NCI-H82 (cell line): ENCODE results near the gene PXN.
A peak's percentile ranks its signal among the peaks of the same experiment; 100 is the strongest.
"Not testable (repeated sequence)": the region's sequence is repeated elsewhere in the genome, so short reads cannot be mapped to it uniquely, and the experiment has no call there.

Experiments used
- DNase-seq: peaks from one replicate; lab custom pipeline; 2025; lab: John Stamatoyannopoulos, UW

PXN gene

DNA sequence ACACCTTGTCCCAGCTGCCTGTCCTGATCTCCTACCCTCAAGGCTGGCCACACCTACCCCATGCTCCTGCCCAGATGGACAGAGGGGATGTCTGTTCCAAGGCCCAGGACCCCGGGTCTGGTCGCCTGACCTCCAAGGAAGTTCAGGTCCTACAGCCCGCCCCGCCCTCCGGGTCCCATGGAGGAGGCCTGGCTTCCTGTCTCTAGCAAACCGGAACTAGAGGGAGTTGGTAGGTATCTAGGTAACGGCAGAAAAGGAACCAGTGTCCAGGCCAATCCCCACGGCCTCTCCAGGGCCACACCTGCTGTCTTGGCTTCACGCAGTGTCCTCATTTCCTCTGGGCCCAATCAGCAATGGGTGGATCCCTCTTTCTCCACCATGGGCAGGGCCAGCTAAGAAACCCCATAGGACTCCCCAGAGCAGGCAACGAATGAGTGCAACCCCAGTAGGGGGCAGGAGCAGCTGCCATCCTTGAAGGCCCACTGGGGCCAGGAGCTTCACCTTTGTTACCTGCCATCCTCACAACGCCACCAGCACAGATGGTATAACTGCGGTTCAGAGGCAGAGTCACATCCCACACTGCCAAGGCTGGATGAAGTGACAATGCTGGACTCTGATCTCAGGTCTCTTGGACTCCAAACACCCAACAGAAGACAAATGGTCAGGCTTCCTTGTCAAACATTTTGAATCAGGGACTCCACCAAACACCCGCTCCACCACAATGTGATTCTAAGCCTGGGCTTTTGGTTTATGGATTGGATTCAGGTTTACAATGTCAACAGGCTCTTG is 39.5 kb downstream of the PXN start:
- DNase-seq = no peak

- DNase-seq = peak; percentile 89
Observed at GRCh38 chr12:120225200-120225558, 40.4 kb downstream of the PXN start.

DNA sequence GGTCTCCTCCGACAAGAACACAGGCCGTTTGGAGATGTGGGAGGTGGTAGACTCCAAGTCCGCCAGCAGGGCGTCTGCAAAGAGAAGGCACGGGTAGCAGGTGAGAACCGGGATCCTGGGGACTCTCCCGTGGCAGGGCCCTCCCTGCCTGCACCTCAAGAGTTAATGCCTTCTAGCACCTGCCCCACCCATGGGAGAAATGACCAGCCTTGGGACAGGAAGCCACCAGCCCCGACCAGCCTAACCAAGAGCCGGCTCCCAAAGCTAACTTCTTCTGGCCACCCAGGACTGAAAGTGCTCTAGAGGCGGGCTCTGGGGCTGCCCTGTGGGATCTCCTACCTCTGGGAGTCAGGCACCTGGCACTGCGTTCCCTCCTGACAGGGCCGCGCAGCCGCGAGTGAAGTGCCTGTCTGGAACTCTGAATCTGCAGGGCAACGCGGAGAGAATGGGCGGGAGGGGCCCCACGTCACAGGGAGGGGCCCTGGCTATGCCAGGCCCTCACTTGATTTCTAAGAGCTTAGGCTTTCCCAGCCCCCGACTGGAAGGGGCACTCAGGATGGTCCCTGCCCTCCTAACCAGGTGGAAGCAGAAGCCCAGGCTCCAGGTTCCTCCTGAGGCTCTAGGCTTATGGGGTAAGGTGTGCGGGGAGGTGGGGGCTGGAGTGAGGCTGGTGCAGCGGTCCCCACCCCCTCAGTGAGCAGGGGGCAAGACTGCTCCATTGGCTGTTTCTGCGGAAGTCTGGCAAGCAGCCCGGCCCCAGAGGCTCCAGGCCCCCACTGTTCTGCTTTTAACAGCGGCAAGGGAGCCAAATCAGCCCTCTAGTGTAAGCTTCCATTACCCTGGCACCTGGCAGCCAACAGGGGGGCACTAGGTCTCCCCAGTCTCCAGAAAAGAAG is 41.0 kb downstream of the PXN start:
- DNase-seq = peak; percentile 44

GRCh38 chr12:120223458-120224303 is 41.8 kb downstream of the PXN start:
- DNase-seq = no peak

DNA sequence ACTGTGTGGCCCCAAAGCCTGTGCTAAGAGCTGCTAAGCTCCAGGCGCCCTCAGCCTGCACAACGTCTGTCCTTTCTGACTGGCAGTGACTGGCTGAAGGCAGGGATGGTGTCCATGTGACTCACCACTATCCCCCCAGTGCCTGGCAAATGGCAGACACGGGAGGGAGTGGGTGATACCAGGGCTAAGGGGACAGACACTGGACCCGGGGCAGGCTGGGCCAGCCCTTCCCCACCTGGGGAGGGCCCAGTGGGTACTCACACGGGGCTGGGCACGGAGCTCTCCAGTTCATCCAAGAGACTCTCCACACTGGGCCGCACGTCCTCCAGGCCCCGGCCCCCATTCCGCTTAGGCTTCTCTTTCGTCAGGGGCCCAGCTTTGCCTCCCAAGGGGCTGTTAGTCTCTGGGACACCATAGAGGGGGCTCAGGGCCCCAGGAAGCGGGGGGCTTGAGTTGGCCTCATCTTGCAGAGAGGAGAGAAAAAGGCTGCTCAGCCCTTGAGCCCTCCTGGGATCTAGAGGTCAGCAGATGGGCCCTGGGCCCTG is 43.2 kb downstream of the PXN start:
- DNase-seq = no peak

- DNase-seq = no peak
Observed at GRCh38 chr12:120221576-120221900, 44.0 kb downstream of the PXN start.

DNA sequence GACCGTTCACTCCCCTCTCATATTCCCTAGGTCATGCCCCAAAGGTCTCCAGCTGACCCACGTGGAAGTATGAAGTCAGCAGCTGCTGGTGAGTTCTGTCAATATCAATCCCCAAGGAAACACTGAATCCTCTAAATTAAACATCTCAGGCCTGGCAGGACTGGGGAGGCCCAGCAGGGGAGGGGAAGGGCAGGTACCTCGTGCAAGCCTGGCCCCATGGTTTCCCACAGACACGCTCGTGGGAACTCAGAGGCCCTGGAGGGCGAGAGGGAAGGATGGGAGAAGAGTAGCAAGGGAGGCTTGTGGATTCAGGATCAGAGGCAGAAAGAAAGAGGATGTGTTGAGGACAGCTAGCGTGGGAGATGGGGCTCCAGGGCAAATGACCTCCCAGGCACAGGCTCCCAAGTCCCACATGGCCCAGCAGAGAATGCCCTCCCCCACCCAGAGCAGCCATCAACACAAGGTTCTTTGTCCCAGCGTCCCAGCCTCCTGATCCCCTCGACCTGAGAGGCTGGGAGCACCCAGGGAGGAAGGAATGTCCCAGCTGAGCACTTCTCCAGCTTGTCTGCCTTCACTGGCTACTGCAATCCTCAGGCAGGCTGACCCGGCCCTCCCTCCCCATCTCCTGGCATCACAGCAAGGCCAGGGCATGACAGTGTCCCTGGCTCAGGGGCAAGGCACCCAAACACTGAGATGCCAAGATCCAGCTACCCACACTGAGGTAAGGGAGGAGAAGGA is 44.5 kb downstream of the PXN start:
- no peak for DNase-seq

DNA sequence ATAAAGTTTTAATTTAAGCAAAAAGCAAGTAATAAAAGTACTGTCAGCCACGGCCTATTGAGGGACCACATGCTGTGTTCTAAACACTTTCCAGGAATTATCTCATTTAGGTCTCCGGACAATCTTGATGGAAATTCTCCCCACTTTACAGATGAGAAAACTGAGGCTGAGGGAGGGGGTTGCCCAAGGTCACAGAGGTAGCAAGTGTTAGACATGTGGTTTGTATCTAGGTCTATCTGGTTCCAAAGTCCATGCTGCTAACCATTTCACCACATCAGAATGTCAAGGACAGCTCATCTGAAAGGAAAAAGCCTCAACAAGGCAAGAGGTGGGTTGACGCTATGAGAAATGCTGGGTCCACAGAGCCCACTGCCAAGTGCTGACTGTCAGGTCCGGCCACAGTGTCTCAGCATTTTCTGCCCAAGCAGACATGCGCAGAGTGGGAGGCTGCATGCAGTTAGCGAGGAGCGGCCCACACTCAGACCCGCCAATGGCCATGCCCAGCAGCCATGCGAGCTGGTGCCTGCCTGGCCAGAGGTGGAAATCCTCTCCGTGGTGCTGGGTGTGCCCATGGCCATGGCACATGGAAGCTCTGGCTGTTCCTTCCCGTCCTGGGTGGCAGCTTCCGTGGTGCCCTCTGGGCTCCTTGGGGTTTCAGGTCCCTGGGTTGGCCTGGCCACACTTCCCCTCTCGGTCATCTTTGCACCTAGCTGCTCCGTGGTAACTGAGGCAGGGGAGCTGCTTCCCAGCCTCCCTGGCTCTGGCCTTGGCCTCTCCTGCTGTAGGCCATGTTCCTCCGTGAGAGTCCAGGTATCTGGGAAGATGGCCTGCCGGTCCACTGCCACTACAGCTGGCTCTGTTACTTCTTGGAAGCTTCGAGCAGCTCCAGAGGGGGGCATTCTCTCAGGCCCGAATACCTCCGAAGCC is 46.6 kb downstream of the PXN start:
- DNase-seq = no peak

GRCh38 chr12:120216742-120217605 is 48.6 kb downstream of the PXN start:
- no peak for DNase-seq

DNA sequence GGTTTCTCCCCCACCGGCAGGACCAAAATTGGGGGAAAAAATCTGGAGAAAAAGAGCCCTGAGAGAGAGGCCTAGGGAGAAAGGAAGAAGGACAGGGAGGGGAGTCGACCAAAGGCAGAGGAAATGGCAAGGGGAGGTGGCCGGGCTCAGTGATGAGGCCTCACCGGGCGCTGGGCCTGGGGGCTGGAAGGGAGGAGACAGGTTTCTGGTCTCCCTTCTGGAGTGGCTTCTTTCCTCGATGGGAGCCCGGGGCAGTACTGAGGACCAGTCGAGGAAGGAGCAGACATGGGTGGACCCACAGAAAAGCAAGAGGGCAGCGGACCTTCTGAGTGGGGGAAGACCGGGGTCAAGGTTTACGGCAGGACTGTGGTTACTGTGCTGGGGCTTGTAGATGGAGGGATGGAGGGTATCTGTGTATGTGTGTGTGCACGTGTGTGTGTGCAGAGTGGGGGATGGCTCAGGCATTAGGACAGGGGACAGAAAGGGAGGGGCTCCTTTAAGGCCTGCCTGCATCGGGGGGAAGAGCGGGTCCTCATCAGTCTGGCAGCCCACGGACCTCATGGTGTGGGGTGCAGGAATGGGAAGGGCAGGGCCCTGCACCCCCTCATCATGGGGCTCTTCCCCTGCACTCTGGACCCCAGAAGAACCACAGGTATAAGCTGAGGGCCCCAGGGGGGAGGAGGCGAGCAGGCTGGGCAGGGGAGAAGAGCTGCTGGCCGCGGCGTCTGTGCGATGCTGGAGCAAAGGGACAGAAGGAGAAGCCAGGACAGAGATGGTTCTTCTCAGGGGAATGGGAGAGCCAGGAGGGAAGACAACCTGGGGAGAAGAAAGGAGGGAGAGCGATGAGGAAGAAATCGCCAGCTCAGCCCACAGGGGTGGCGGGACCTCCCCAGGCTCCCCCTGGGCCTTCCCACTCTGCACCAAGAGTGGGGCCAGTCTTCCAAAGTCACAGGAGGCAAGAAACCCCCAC is 49.5 kb downstream of the PXN start:
- DNase-seq = no peak

GRCh38 chr12:120215357-120215735 is 50.2 kb downstream of the PXN start:
- DNase-seq = no peak

DNA sequence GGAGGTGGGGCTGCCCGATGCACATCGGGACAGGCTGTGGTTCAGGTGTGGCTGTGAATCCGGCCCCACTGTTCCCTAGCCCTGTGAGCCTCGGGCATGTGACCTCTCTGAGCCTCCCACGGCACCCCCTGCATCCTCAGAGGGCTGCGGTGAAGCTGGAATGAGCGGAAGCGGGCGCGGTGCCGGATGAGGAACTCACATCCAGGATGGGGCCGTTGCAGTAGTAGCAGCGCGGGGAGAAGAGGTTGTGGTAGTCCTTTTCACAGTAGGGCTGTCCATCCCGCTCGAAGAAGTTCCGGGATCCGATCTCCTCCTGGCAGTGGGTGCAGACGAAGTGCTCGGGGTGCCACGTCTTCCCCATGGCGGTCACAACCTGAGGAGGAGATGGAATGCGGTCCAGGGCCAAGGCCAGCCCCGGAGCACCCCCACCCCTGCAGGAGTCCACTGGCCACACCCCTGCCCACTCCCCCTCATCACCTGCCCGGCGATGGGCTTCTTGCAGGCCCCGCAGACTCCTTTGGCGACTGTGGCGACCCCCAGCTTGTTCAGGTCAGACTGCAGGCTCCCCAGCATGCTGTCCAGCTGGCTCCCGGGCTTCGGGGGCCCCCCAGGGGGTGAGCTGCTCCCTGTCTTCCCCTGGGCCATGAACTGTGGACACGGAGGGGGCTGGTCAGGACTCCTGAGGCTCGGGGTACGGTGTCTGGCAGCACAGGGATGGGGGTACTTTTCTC is 50.7 kb downstream of the PXN start:
- DNase-seq = no peak

DNA sequence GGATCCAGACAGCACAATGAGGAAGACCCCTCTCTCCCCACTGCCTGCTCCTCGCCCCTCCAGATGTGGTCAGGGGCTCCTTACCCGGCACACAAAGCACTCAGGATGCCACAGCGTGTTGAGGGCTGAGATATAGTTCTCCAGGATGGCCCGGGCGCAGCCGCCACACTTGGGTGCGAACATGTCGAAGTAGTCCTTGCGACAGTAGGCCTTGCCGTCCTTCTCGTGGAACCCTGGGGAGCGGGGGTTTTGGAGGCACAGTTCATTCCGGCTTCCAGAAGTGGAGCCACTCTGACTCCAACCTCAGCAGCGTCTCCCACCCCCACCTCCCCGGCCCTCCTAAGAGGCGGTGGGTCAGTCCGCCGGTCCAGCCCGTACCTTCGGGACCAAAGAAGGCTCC is 51.8 kb downstream of the PXN start:
- DNase-seq = no peak

- not testable (repeated sequence) for DNase-seq
Observed at GRCh38 chr12:120213182-120213581, 52.3 kb downstream of the PXN start.

DNA sequence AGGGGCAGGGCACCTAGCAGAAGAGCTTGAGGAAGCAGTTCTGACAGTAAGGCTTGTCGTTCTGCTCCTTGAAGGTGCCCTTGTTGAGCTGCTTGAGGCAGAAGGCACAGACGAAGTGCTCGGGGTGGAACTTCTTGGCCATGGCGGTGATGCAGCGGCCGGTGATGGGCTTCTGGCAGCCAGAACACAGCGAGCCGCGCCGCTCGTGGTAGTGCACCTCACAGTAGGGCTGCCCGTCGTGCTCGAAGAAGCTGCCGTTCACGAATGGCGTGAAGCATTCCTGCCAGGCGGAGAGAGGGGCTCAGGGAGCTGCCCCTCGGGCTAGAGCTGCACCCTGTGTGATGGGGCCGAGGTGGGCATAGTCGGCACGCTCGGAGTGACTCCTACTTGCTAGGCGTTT is 53.2 kb downstream of the PXN start:
- DNase-seq = no peak

DNA sequence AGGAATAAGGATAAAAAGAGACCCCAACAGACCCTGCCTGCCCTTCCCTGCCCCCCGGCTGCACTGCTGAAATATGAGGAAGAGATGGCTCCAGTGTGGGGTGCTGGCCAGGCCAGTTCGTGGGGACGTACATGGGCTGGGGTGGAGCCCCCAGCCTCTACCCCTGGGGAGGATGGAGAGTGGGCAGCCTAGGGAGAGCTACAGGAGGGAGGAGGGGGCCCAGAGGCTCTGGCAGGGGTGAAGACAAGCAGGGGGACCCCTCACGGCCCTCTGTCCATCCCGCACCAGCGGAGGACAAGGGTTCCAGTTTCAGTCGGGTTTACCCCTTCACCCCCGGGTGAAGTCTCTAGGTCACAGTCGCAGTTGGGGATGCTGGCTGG is 53.6 kb downstream of the PXN start:
- DNase-seq = no peak

- no peak for DNase-seq
Observed at GRCh38 chr12:120211243-120211903, 54.2 kb downstream of the PXN start.
